B cell (primary cell): ENCODE data around the gene SPOP. TPM values are rescaled to one million over a fixed set of nuclear protein-coding genes. Genes with fewer than 3 reads are reported as not detected.

Source experiments
- ATAC-seq: fragments of 200-7000 bp; cut with Tn5 transposase; one replicate; pipeline ENCODE4 v1.10.0; 2021; ENCODE audit warnings: low read depth, mild to moderate bottlenecking, moderate number of reproducible peaks, moderate library complexity
- CTCF ChIA-PET: fragments of 350-600 bp; sonication (Branson Sonifier 250); formaldehyde crosslinking; loops from one replicate; lab custom pipeline; 2021; ENCODE audit warnings: antibody characterized with exemption, inconsistent platforms; lab: Charles Lee
- POLR2A ChIA-PET: fragments of 350-600 bp; sonication (Branson Sonifier 250); formaldehyde crosslinking; loops from one replicate; lab custom pipeline; 2021; ENCODE audit warnings: antibody characterized with exemption; lab: Charles Lee
- DNase-seq: peaks from one replicate; pipeline ENCODE4 v3.0.0; 2013
- H2AFZ ChIP-seq: 2 replicates; pipeline ENCODE4 v1.6.1; 2012; ENCODE audit warnings: mild to moderate bottlenecking, low read depth, low read length; ENCODE audit not compliant: insufficient read depth, poor library complexity, severe bottlenecking
- H3K27ac ChIP-seq, 2 donors: 1 replicate in 1 of 2; 2 replicates in 1 of 2; pipeline ENCODE4 v1.5.1; 2012 to 2013; ENCODE audit warnings: low read length in 2 of 2, mild to moderate bottlenecking in 2 of 2, moderate library complexity in 1 of 2
- H3K27me3 ChIP-seq, 4 experiments: fragments of 200-600 bp in 1 of 4; sonication (generic) in 1 of 4; replicated peaks in 1 of 4; 1 replicate in 2 of 4; 2 replicates in 2 of 4; pipeline versions ENCODE4 v1.6.1 to v1.7.0; 2013 to 2016; ENCODE audit warnings: low read length in 3 of 4, mild to moderate bottlenecking in 2 of 4, mixed read lengths in 1 of 4, moderate library complexity in 1 of 4; ENCODE audit not compliant: insufficient read depth in 4 of 4, control insufficient read depth in 3 of 4; ENCODE audit errors: control extremely low read depth in 1 of 4
- H3K36me3 ChIP-seq, 2 experiments: replicated peaks in 1 of 2; 1 replicate in 1 of 2; 2 replicates in 1 of 2; pipeline versions ENCODE4 v1.6.1 to v1.7.1; 2013; ENCODE audit warnings: low read length in 1 of 2; ENCODE audit not compliant: insufficient read depth in 2 of 2, control insufficient read depth in 1 of 2; ENCODE audit errors: control extremely low read depth in 1 of 2, extremely low read depth in 1 of 2
- H3K4me1 ChIP-seq, 2 donors: fragments of 200-600 bp in 1 of 2; sonication (generic) in 1 of 2; 1 replicate in 1 of 2; 2 replicates in 1 of 2; pipeline versions ENCODE4 v1.5.1 to v1.6.1; 2013 to 2017; ENCODE audit warnings: low read length in 2 of 2; ENCODE audit not compliant: control insufficient read depth in 2 of 2, insufficient read depth in 2 of 2
- H3K4me2 ChIP-seq: replicated peaks from 2 replicates; pipeline ENCODE3; 2012; ENCODE audit warnings: mild to moderate bottlenecking, low read depth, low read length; ENCODE audit not compliant: poor library complexity, severe bottlenecking
- H3K4me3 ChIP-seq, 5 experiments: fragments of 200-600 bp in 1 of 5; sonication (generic) in 1 of 5; 1 replicate in 3 of 5; 2 replicates in 2 of 5; pipeline versions ENCODE4 v1.5.1 to v1.7.0; 2011 to 2016; ENCODE audit warnings: low read length in 4 of 5, mild to moderate bottlenecking in 4 of 5, low read depth in 2 of 5, control low read depth in 1 of 5, moderate library complexity in 1 of 5; ENCODE audit not compliant: insufficient read depth in 1 of 5; ENCODE audit errors: control extremely low read depth in 1 of 5, extremely low read depth in 1 of 5
- H3K79me2 ChIP-seq: fragments of 200-600 bp; sonication (generic); one replicate; pipeline ENCODE4 v1.6.0; 2016; ENCODE audit warnings: low read length; ENCODE audit not compliant: control insufficient read depth, insufficient read depth
- H3K9ac ChIP-seq: fragments of 200-600 bp; sonication (generic); 2 replicates; pipeline ENCODE4 v1.6.1; 2017; ENCODE audit warnings: mild to moderate bottlenecking, low read length, moderate library complexity
- H3K9me3 ChIP-seq, 3 donors: one replicate each; pipeline versions ENCODE4 v1.6.1 to v1.7.1; 2013; ENCODE audit warnings: low read length in 2 of 3; ENCODE audit not compliant: control insufficient read depth in 2 of 3, insufficient read depth in 1 of 3; ENCODE audit errors: control extremely low read depth in 1 of 3
- H4K20me1 ChIP-seq: 2 replicates; pipeline ENCODE4 v1.6.0; 2012; ENCODE audit warnings: mild to moderate bottlenecking, low read length; ENCODE audit not compliant: insufficient read depth, control insufficient read depth, poor library complexity, severe bottlenecking
- H3K27ac Mint-ChIP-seq: one replicate; pipeline ENCODE4 v1.8.0; 2021; ENCODE audit warnings: mixed read lengths
- H3K27me3 Mint-ChIP-seq: one replicate; pipeline ENCODE4 v1.8.0; 2021; ENCODE audit warnings: mixed read lengths
- H3K4me1 Mint-ChIP-seq: one replicate; pipeline ENCODE4 v1.8.0; 2021; ENCODE audit warnings: mixed read lengths
- H3K4me3 Mint-ChIP-seq: one replicate; pipeline ENCODE4 v1.8.0; 2021; ENCODE audit warnings: mixed read lengths
- H3K9me3 Mint-ChIP-seq: one replicate; pipeline ENCODE4 v1.8.0; 2022; ENCODE audit warnings: mixed read lengths; ENCODE audit not compliant: insufficient read depth
- EZH2 ChIP-seq: IDR thresholded peaks from 2 replicates; pipeline ENCODE4 v1.6.1; 2012; ENCODE audit warnings: borderline replicate concordance, low read depth, mild to moderate bottlenecking, moderate library complexity, low read length; ENCODE audit not compliant: insufficient read depth, poor library complexity, severe bottlenecking
- WGBS: methylation state at CpG from one replicate; pipeline ENCODE4 v1.1.5; 2013; ENCODE audit warnings: missing lambda C conversion rate; ENCODE audit not compliant: insufficient coverage; 5-methylcytosine and 5-hydroxymethylcytosine counted together
- intact Hi-C: fragments of 100-400 bp; cut with micrococcal nuclease; formaldehyde crosslinking; loops from one replicate; pipeline ENCODE4 v1.10.0; 2022
- polyA plus RNA-seq: library from polyadenylated mRNA; depleted of rRNA; stranded (reverse); fragments of >200 nt; gene quantifications from 2 replicates; pipeline ENCODE4 v1.2.3, GENCODE V29; 2012
- total RNA-seq, 2 donors: library from RNA; stranded (reverse); fragments of 120-200 nt in 1 of 2; gene quantifications; 1 replicate in 1 of 2; 2 replicates in 1 of 2; pipeline versions ENCODE4 v1.2.3 to v1.2.4, GENCODE V29; 2013 to 2022
- TF ChIP-seq, protein P1 (sequence below): fragments of 200-600 bp; IDR thresholded peaks from one replicate; pipeline ENCODE4 v1.8.0; 2022; ENCODE audit warnings: antibody characterized with exemption, mild to moderate bottlenecking

SPOP gene
- total and polyA plus RNA-seq, 2 donors (not counting 1 experiment from before 2014, with no cell fraction given): 27.0 to 72.1 TPM

DNA sequence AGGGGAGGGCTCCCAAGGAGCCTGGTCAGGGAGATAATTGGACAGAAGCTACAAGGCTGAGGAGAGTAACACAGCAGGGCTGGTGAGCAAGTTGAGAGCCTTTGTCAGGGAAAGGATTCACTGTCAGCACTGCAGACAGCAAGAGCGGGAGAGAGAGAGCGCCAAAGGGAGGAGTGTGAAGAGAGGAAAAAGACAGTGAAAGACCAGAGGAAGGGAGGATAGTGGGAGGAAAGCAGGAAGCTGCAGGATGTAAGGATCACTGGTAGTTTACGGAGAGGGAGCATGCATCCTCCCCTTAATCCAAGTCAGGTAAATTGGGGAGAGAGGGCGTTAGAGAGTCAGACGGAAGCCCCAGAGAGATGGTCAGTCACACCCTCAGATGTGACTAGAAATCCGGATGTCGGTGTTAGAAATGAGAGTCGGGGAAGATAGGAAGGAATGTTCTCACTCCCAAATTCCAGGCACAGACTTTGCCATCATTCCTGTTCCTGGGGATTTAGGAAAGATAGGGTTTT lies 13.8 kb upstream of the SPOP start:
- Histone ChIP-seq H2AFZ (no peak overlapping the region), H4K20me1 (no peaks in the 10 kb centered on the region), H3K27me3 (no peaks in the 10 kb centered on the region), H3K9me3 (no peaks in the 10 kb centered on the region), H3K79me2 (no peaks in the 10 kb centered on the region), H3K4me3 (no peak overlapping the region), H3K4me2 (no peak overlapping the region), H3K27ac (no peak overlapping the region), H3K9ac (no peak overlapping the region), H3K36me3 (no peaks in the 10 kb centered on the region), H3K4me1 (peaks cover 27 to 38% of the 10 kb centered on the region in 2 donors)
- ChIA-PET CTCF (interaction anchor here (1.0 to 24.9 kb wide), 2 partner anchors 123 to 305 kb away, joined by 4 to 485 read pairs; partner anchors contain the start of gene NXPH3), POLR2A (no interaction called here)
- Mint-ChIP-seq H3K4me3 (no peak overlapping the region), H3K27ac (no peak overlapping the region), H3K4me1 (peaks cover 34% of the 10 kb centered on the region), H3K27me3 (peaks cover 3% of the 10 kb centered on the region), H3K9me3 (no peaks in the 10 kb centered on the region)
- TF ChIP-seq, protein P1, sequence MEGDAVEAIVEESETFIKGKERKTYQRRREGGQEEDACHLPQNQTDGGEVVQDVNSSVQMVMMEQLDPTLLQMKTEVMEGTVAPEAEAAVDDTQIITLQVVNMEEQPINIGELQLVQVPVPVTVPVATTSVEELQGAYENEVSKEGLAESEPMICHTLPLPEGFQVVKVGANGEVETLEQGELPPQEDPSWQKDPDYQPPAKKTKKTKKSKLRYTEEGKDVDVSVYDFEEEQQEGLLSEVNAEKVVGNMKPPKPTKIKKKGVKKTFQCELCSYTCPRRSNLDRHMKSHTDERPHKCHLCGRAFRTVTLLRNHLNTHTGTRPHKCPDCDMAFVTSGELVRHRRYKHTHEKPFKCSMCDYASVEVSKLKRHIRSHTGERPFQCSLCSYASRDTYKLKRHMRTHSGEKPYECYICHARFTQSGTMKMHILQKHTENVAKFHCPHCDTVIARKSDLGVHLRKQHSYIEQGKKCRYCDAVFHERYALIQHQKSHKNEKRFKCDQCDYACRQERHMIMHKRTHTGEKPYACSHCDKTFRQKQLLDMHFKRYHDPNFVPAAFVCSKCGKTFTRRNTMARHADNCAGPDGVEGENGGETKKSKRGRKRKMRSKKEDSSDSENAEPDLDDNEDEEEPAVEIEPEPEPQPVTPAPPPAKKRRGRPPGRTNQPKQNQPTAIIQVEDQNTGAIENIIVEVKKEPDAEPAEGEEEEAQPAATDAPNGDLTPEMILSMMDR: no peak
- no peak for TF ChIP-seq EZH2
- ATAC-seq (no peak), DNase-seq (no peak)
- WGBS: 79% methylated on average over 4 of the region's 8 CpGs
- intact Hi-C loops: no loop called here

DNA sequence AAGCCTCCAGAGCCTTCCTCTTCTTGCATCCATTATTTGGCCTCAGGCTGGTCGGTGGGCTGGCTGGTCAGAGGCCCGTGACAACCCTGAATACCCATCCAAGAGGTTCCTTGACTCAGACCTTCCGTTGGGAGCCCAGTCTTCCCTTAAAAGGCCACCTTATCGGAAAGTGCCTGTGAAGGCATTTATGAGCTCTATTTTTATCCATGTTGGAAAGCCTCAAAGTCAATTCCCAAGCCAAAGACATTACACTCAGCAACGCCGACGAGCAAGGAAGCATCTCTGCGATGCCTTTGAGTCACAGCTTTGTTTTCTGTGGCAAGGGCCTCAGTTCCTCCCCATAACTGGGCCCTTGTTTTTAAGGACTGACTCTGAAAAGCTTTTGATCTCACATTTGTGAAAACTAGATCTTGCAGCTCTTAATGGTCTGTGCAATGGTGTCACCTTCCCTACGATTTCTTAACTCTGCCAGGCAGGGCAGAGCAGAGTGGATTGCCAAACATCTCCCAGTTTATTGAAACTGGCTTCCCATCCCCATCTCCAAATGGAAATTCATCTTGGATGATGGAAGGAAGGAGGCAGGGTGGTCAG lies 13.3 kb upstream of the SPOP start:
- Histone ChIP-seq H3K79me2 (no peaks in the 10 kb centered on the region), H3K27me3 (no peaks in the 10 kb centered on the region), H2AFZ (no peak overlapping the region), H3K4me3 (no peak overlapping the region), H3K4me2 (no peak overlapping the region), H3K27ac (no peak overlapping the region), H3K9ac (no peak overlapping the region), H3K9me3 (no peaks in the 10 kb centered on the region), H4K20me1 (no peaks in the 10 kb centered on the region), H3K36me3 (no peaks in the 10 kb centered on the region), H3K4me1 (peaks cover 24 to 34% of the 10 kb centered on the region in 2 donors)
- no peak for DNase-seq
- Mint-ChIP-seq H3K4me1 (peaks cover 30% of the 10 kb centered on the region), H3K27ac (no peak overlapping the region), H3K27me3 (peaks cover 3% of the 10 kb centered on the region), H3K4me3 (no peak overlapping the region), H3K9me3 (no peaks in the 10 kb centered on the region)
- ChIA-PET POLR2A (no interaction called here), CTCF (interaction anchor here (1.0 to 24.9 kb wide), 2 partner anchors 122 to 305 kb away, joined by 4 to 485 read pairs; partner anchors contain the start of gene NXPH3)
- no peak for ATAC-seq
- TF ChIP-seq, protein P1: no peak
- no peak for TF ChIP-seq EZH2
- intact Hi-C loops: no loop called here
- WGBS: 96% methylated on average over 9 of the region's 9 CpGs
